Activated naive CD8-positive, alpha-beta T cell treated with anti-CD3 and anti-CD28 coated beads, Interleukin-2, amount 50 U/mL, for 24 hours (primary cell): ENCODE measurements around the gene TULP4.
A peak's percentile ranks its signal among the peaks of the same experiment; 100 is the strongest.
"Not testable (repeated sequence)": the region's sequence is repeated elsewhere in the genome, so short reads cannot be mapped to it uniquely, and the experiment has no call there.

Experiments
- ATAC-seq: fragments of 150-1000 bp; cut with Tn5 transposase; one replicate; pipeline ENCODE4 v1.10.0; 2021
- DNase-seq: peaks from one replicate; pipeline ENCODE4 v3.0.0; 2021
- H3K27ac Mint-ChIP-seq: one replicate; pipeline ENCODE4 v1.8.0; 2021; ENCODE audit warnings: mild to moderate bottlenecking, mixed read lengths
- H3K27me3 Mint-ChIP-seq: one replicate; pipeline ENCODE4 v1.8.0; 2021; ENCODE audit warnings: mixed read lengths
- H3K36me3 Mint-ChIP-seq: one replicate; pipeline ENCODE4 v1.8.0; 2021; ENCODE audit warnings: low read depth, mixed read lengths
- H3K4me1 Mint-ChIP-seq: one replicate; pipeline ENCODE4 v1.8.0; 2021; ENCODE audit warnings: mixed read lengths
- H3K4me3 Mint-ChIP-seq: one replicate; pipeline ENCODE4 v1.8.0; 2021; ENCODE audit warnings: mild to moderate bottlenecking, moderate library complexity, mixed read lengths
- H3K9me3 Mint-ChIP-seq: one replicate; pipeline ENCODE4 v1.8.0; 2021; ENCODE audit warnings: mixed read lengths

Gene TULP4

GRCh38 chr6:158349505-158350275 lies 37.4 kb downstream of the TULP4 start:
- not testable (repeated sequence) for H3K27me3 Mint-ChIP-seq, H3K4me1 Mint-ChIP-seq, ATAC-seq, H3K4me3 Mint-ChIP-seq, DNase-seq, H3K27ac Mint-ChIP-seq
- H3K9me3 Mint-ChIP-seq: peaks cover 17% of the 10 kb centered on the region
- peaks cover 14% of the 10 kb centered on the region for H3K36me3 Mint-ChIP-seq

GRCh38 chr6:158350731-158351130 lies 38.5 kb downstream of the TULP4 start:
- H3K27me3 Mint-ChIP-seq, H3K4me3 Mint-ChIP-seq, H3K27ac Mint-ChIP-seq, H3K4me1 Mint-ChIP-seq, ATAC-seq, H3K9me3 Mint-ChIP-seq, H3K36me3 Mint-ChIP-seq, DNase-seq: not testable (repeated sequence)

- H3K27me3 Mint-ChIP-seq: no peaks in the 10 kb centered on the region
- peaks cover 31% of the 10 kb centered on the region for H3K4me1 Mint-ChIP-seq
- peaks cover 2% of the 10 kb centered on the region for H3K36me3 Mint-ChIP-seq
- no peak overlapping the region for H3K4me3 Mint-ChIP-seq
- H3K9me3 Mint-ChIP-seq: no peaks in the 10 kb centered on the region
- no peak overlapping the region for H3K27ac Mint-ChIP-seq
- no peak for DNase-seq
- ATAC-seq: no peak
Measured at GRCh38 chr6:158353883-158354877, 41.9 kb downstream of the TULP4 start.

GRCh38 chr6:158356586-158357546 lies 44.6 kb downstream of the TULP4 start:
- Mint-ChIP-seq H3K4me3 (no peak overlapping the region), H3K36me3 (no peaks in the 10 kb centered on the region), H3K27me3 (no peaks in the 10 kb centered on the region), H3K9me3 (no peaks in the 10 kb centered on the region), H3K4me1 (peaks cover 32% of the 10 kb centered on the region), H3K27ac (no peak overlapping the region)
- DNase-seq (no peak), ATAC-seq (peak; percentile 16)

GRCh38 chr6:158357570-158358216 lies 45.4 kb downstream of the TULP4 start:
- peaks cover 32% of the 10 kb centered on the region for H3K4me1 Mint-ChIP-seq

GRCh38 chr6:158358450-158359077 lies 46.3 kb downstream of the TULP4 start:
- H3K36me3 Mint-ChIP-seq: peaks cover 4% of the 10 kb centered on the region
- no peak for ATAC-seq
- peaks cover 32% of the 10 kb centered on the region for H3K4me1 Mint-ChIP-seq

More at GRCh38 chr6:158357570-158358216, 45.4 kb downstream of the TULP4 start:
- Mint-ChIP-seq H3K9me3 (no peaks in the 10 kb centered on the region), H3K27me3 (no peaks in the 10 kb centered on the region), H3K4me3 (no peak overlapping the region), H3K27ac (peak overlapping the region; percentile 31), H3K36me3 (no peaks in the 10 kb centered on the region)
- DNase-seq (no peak), ATAC-seq (peak; percentile 67)

GRCh38 chr6:158361068-158361467 lies 48.8 kb downstream of the TULP4 start:
- ATAC-seq (no peak), DNase-seq (no peak)
- no peak overlapping the region for H3K4me3 Mint-ChIP-seq
- H3K9me3 Mint-ChIP-seq: no peaks in the 10 kb centered on the region
- peaks cover 4% of the 10 kb centered on the region for H3K36me3 Mint-ChIP-seq
- H3K27ac Mint-ChIP-seq: no peak overlapping the region
- no peaks in the 10 kb centered on the region for H3K27me3 Mint-ChIP-seq
- H3K4me1 Mint-ChIP-seq: peaks cover 27% of the 10 kb centered on the region

More at GRCh38 chr6:158358450-158359077, 46.3 kb downstream of the TULP4 start:
- H3K27ac Mint-ChIP-seq: no peak overlapping the region
- no peaks in the 10 kb centered on the region for H3K9me3 Mint-ChIP-seq
- DNase-seq: no peak
- no peaks in the 10 kb centered on the region for H3K27me3 Mint-ChIP-seq
- H3K4me3 Mint-ChIP-seq: no peak overlapping the region

- H3K27me3 Mint-ChIP-seq: no peaks in the 10 kb centered on the region
- ATAC-seq: no peak
- H3K36me3 Mint-ChIP-seq: peaks cover 4% of the 10 kb centered on the region
- H3K4me1 Mint-ChIP-seq: peaks cover 19% of the 10 kb centered on the region
- H3K27ac Mint-ChIP-seq: no peak overlapping the region
- H3K4me3 Mint-ChIP-seq: no peak overlapping the region
- no peaks in the 10 kb centered on the region for H3K9me3 Mint-ChIP-seq
- no peak for DNase-seq
Measured at GRCh38 chr6:158361961-158362669, 49.9 kb downstream of the TULP4 start.

- no peak overlapping the region for H3K27ac Mint-ChIP-seq
- ATAC-seq (no peak), DNase-seq (no peak)
- H3K9me3 Mint-ChIP-seq: no peaks in the 10 kb centered on the region
- peaks cover 2% of the 10 kb centered on the region for H3K4me1 Mint-ChIP-seq
- H3K36me3 Mint-ChIP-seq: peaks cover 4% of the 10 kb centered on the region
- no peaks in the 10 kb centered on the region for H3K27me3 Mint-ChIP-seq
- H3K4me3 Mint-ChIP-seq: no peak overlapping the region
Measured at GRCh38 chr6:158366363-158366762, 54.1 kb downstream of the TULP4 start.

- H3K4me1 Mint-ChIP-seq: peaks cover 4% of the 10 kb centered on the region
- H3K9me3 Mint-ChIP-seq: no peaks in the 10 kb centered on the region
- ATAC-seq: no peak
- H3K36me3 Mint-ChIP-seq: peaks cover 5% of the 10 kb centered on the region
- no peak overlapping the region for H3K4me3 Mint-ChIP-seq
- H3K27ac Mint-ChIP-seq: no peak overlapping the region
- H3K27me3 Mint-ChIP-seq: no peaks in the 10 kb centered on the region
- no peak for DNase-seq
Measured at GRCh38 chr6:158367816-158368215, 55.6 kb downstream of the TULP4 start.

- DNase-seq (no peak), ATAC-seq (no peak)
- Mint-ChIP-seq H3K4me3 (no peak overlapping the region), H3K27me3 (no peaks in the 10 kb centered on the region), H3K9me3 (no peaks in the 10 kb centered on the region), H3K27ac (no peak overlapping the region), H3K4me1 (peaks cover 4% of the 10 kb centered on the region), H3K36me3 (peaks cover 1% of the 10 kb centered on the region)
Measured at GRCh38 chr6:158369241-158369640, 57.0 kb downstream of the TULP4 start.

GRCh38 chr6:158370805-158371204 lies 58.5 kb downstream of the TULP4 start:
- H3K36me3 Mint-ChIP-seq: peaks cover 1% of the 10 kb centered on the region
- H3K9me3 Mint-ChIP-seq: no peaks in the 10 kb centered on the region
- no peak overlapping the region for H3K4me3 Mint-ChIP-seq
- ATAC-seq (no peak), DNase-seq (no peak)
- H3K27me3 Mint-ChIP-seq: no peaks in the 10 kb centered on the region
- H3K4me1 Mint-ChIP-seq: peaks cover 4% of the 10 kb centered on the region
- H3K27ac Mint-ChIP-seq: no peak overlapping the region

- ATAC-seq (no peak), DNase-seq (no peak)
- Mint-ChIP-seq H3K36me3 (peaks cover 1% of the 10 kb centered on the region), H3K27ac (no peak overlapping the region), H3K27me3 (no peaks in the 10 kb centered on the region), H3K4me3 (no peak overlapping the region), H3K4me1 (peaks cover 4% of the 10 kb centered on the region), H3K9me3 (no peaks in the 10 kb centered on the region)
Measured at GRCh38 chr6:158371261-158371660, 59.0 kb downstream of the TULP4 start.
